HL-60 (cell line): Measurements from ENCODE around the gene VWA2.

Experiments used
- DNase-seq, 2 experiments: peaks; one replicate each; pipeline ENCODE4 v3.0.0-alpha.2; 2010 to 2020; ENCODE audit warnings: low read depth in 1 of 2, low spot score in 1 of 2
- H3K27ac ChIP-seq: fragments of 250-450 bp; sonication (Bioruptor Pico); replicated peaks from 2 replicates; pipeline ENCODE4 v1.5.1; 2020; ENCODE audit warnings: mild to moderate bottlenecking, moderate library complexity
- H3K27me3 ChIP-seq: fragments of 250-450 bp; sonication (Bioruptor Pico); 2 replicates; pipeline ENCODE4 v1.5.1; 2021; ENCODE audit warnings: mild to moderate bottlenecking, moderate library complexity; ENCODE audit not compliant: insufficient read depth, poor library complexity, severe bottlenecking
- H3K4me3 ChIP-seq: replicated peaks from 2 replicates; pipeline ENCODE4 v1.5.1; 2011; ENCODE audit warnings: mild to moderate bottlenecking, control low read depth, low read length; ENCODE audit not compliant: insufficient read depth
- CTCF ChIP-seq: IDR thresholded peaks from one replicate; pipeline ENCODE4 v1.5.1; 2011; ENCODE audit warnings: low read length, control low read depth, inconsistent platforms; ENCODE audit not compliant: insufficient read depth
- GABPA ChIP-seq: IDR thresholded peaks from 2 replicates; pipeline ENCODE4 v1.6.1; 2012; ENCODE audit warnings: low read depth
- POLR2AphosphoS5 ChIP-seq: IDR thresholded peaks from 2 replicates; pipeline ENCODE4 v1.6.1; 2012; ENCODE audit warnings: low read depth
- REST ChIP-seq: IDR thresholded peaks from 2 replicates; pipeline ENCODE4 v1.6.1; 2012; ENCODE audit warnings: low read depth; ENCODE audit not compliant: insufficient replicate concordance
- SPI1 ChIP-seq: IDR thresholded peaks from 2 replicates; pipeline ENCODE4 v1.6.1; 2012; ENCODE audit warnings: low read depth, mild to moderate bottlenecking, borderline replicate concordance

The VWA2 gene

DNA sequence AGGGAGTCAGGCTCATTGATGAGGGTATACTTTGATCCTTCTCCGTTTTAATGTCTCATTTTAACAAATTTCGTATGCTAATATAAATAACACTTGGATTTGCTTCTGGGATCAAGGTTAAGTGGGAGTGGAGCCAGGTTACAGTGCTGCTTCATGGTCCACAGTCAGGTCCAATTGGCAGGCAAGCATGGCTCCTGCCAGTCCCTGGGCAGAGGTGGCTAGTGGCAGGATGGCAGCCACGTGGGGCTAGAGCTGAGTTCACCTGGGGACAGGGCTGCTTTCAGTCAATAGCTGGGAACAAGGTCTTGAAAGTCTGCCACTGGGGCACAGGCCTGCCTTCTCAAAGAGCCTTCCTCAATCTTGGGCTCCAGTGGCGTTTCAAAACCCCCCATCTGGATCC, 16.0 kb upstream of the VWA2 start:
- no peak for DNase-seq
- H3K27me3 ChIP-seq: peaks cover 6% of the 10 kb centered on the region
- H3K4me3 ChIP-seq: no peak overlapping the region
- TF ChIP-seq CTCF (no peak), SPI1 (no peak), POLR2AphosphoS5 (no peak), REST (no peak), GABPA (no peak)
- no peak overlapping the region for H3K27ac ChIP-seq

GRCh38 chr10:114228156-114228555, 10.9 kb upstream of the VWA2 start:
- TF ChIP-seq GABPA (no peak), POLR2AphosphoS5 (no peak), CTCF (no peak), REST (no peak), SPI1 (no peak)
- H3K4me3 ChIP-seq: no peak overlapping the region
- no peak for DNase-seq
- H3K27me3 ChIP-seq: no peaks in the 10 kb centered on the region
- H3K27ac ChIP-seq: no peak overlapping the region

- H3K4me3 ChIP-seq: no peak overlapping the region
- TF ChIP-seq REST (no peak), SPI1 (no peak), CTCF (no peak), GABPA (no peak), POLR2AphosphoS5 (no peak)
- no peaks in the 10 kb centered on the region for H3K27me3 ChIP-seq
These were observed 6.4 kb upstream of the VWA2 start for GRCh38 chr10:114232561-114233176.

More at GRCh38 chr10:114232561-114233176, 6.4 kb upstream of the VWA2 start:
- DNase-seq: no peak
- no peak overlapping the region for H3K27ac ChIP-seq
